SK-N-MC (cell line): ENCODE results near the gene TMEM218.

Experiments used
- EZH2 ChIP-seq: fragments of 200-600 bp; sonication (generic); IDR thresholded peaks from one replicate; pipeline ENCODE4 v1.6.1; 2017; ENCODE audit warnings: antibody characterized with exemption
- POLR2AphosphoS5 ChIP-seq: IDR thresholded peaks from 2 replicates; pipeline ENCODE4 v1.6.1; 2012; ENCODE audit warnings: mild to moderate bottlenecking, low read depth, low read length, borderline replicate concordance

DNA sequence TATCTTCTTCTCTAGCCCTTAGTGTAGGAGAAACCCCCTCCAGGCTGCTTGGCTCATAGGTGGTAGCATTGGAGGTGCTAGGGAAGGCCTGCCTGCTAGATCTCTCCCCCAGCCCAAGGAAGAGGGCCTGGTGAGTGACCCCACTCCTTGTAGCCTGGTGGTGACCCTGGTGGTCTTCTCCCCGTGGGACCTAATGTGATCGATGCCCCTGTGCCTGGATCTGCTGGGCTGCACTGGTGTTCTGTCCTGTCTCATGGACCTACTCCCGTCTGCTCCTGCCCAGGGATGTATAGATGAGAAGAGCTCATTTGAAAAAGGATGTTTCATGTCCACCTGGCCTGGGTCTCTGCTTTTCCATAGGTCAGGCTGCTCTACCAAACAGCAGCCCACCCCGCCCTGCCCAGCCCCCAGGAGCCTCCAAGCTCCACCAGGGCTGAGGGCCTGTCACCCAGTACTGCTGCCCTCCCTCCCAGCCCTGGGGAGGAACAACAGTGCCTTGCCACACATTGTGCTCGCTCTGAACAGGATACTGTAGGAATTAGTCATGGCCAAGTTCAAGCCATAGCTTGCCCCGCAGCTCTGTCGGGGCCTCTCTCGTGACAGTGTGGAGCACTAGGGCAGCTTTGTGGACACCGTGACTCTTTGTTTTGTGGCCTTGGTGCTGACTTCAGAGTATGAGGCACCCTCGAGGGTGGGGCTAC, 28.7 kb downstream of the TMEM218 start:
- no peak for TF ChIP-seq POLR2AphosphoS5
- TF ChIP-seq EZH2 = no peak
